A172 (cell line): Measurements from ENCODE around the gene MRPL32. TPM values are rescaled to one million over a fixed set of nuclear protein-coding genes. Genes with fewer than 3 reads are reported as not detected.

Experiments used
- DNase-seq: peaks from one replicate; pipeline ENCODE4 v3.0.0-alpha.2; 2015; ENCODE audit warnings: low spot score
- total RNA-seq: library from RNA; depleted of rRNA; stranded (reverse); fragments of >200 nt; shearing (Covaris generic); gene quantifications from 2 replicates; pipeline ENCODE4 v1.2.3, GENCODE V29; 2014; rRNA removed

The MRPL32 gene
- total RNA-seq, 1 experiment from 2014 or later = 181 TPM

GRCh38 chr7:42964849-42965805, 33.0 kb downstream of the MRPL32 start:
- DNase-seq = no peak

- no peak for DNase-seq
Observed at GRCh38 chr7:42967391-42967790, 35.2 kb downstream of the MRPL32 start.

- peak; percentile 96 for DNase-seq
Observed at GRCh38 chr7:42972699-42973500, 40.7 kb downstream of the MRPL32 start.

GRCh38 chr7:42976371-42976770, 44.2 kb downstream of the MRPL32 start:
- no peak for DNase-seq

- DNase-seq = no peak
Observed at GRCh38 chr7:42978496-42978895, 46.3 kb downstream of the MRPL32 start.

GRCh38 chr7:42980084-42980483, 47.9 kb downstream of the MRPL32 start:
- DNase-seq = no peak

- no peak for DNase-seq
Observed at GRCh38 chr7:42980514-42980913, 48.3 kb downstream of the MRPL32 start.

GRCh38 chr7:42981601-42982000, 49.4 kb downstream of the MRPL32 start:
- no peak for DNase-seq

GRCh38 chr7:42982604-42983115, 50.5 kb downstream of the MRPL32 start:
- DNase-seq = no peak

- no peak for DNase-seq
Observed at GRCh38 chr7:42984137-42984536, 52.0 kb downstream of the MRPL32 start.

- DNase-seq = no peak
Observed at GRCh38 chr7:42986213-42986612, 54.0 kb downstream of the MRPL32 start.

- DNase-seq = no peak
Observed at GRCh38 chr7:42986781-42987248, 54.6 kb downstream of the MRPL32 start.

Other genes with a start within 250 kb of the MRPL32 start
- 29.2 and 46.5 TPM in 2 replicates for gene C7orf25, start 20.3 kb upstream of the MRPL32 start, total RNA-seq
- 430 and 440 TPM in 2 replicates for gene PSMA2, start 202 bp upstream of the MRPL32 start, total RNA-seq
- 26.5 and 36.2 TPM in 2 replicates for gene HECW1, start 180.3 kb downstream of the MRPL32 start, total RNA-seq